Measurements from ENCODE around the gene GRM1. TPM values are rescaled to one million over a fixed set of nuclear protein-coding genes. Genes with fewer than 3 reads are reported as not detected.

Gene GRM1
- total RNA-seq, 2 experiments from 2014 or later = not detected

- ChIA-PET POLR2A (no interaction called here), CTCF (no interaction called here)
- H3K4me3 Mint-ChIP-seq = no peak overlapping the region
- TF ChIP-seq, protein P1, sequence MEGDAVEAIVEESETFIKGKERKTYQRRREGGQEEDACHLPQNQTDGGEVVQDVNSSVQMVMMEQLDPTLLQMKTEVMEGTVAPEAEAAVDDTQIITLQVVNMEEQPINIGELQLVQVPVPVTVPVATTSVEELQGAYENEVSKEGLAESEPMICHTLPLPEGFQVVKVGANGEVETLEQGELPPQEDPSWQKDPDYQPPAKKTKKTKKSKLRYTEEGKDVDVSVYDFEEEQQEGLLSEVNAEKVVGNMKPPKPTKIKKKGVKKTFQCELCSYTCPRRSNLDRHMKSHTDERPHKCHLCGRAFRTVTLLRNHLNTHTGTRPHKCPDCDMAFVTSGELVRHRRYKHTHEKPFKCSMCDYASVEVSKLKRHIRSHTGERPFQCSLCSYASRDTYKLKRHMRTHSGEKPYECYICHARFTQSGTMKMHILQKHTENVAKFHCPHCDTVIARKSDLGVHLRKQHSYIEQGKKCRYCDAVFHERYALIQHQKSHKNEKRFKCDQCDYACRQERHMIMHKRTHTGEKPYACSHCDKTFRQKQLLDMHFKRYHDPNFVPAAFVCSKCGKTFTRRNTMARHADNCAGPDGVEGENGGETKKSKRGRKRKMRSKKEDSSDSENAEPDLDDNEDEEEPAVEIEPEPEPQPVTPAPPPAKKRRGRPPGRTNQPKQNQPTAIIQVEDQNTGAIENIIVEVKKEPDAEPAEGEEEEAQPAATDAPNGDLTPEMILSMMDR (IDR thresholded peaks at IDR 0.05) = no peak
- intact Hi-C loops (cut with DNase I, micrococcal nuclease) = no loop called here
- Histone ChIP-seq H3K27ac (ENCODE audit: low read depth in 1 of 2, low read length in 2 of 2) (no peak overlapping the region), H3K4me3 (ENCODE audit: low read length) (no peak overlapping the region), H3K4me1 (ENCODE audit: insufficient read depth, low read length) (no peaks in the 10 kb centered on the region), H3K9me3 (ENCODE audit: control insufficient read depth in 1 of 2, insufficient read depth in 1 of 2, low read length in 2 of 2) (peaks cover 0 to 3% of the 10 kb centered on the region in 2 experiments), H3K27me3 (ENCODE audit: control insufficient read depth in 1 of 2, insufficient read depth in 2 of 2, low read length in 2 of 2) (no peaks in the 10 kb centered on the region), H3K36me3 (ENCODE audit: insufficient read depth, low read length) (no peaks in the 10 kb centered on the region)
- DNase-seq (no peak), ATAC-seq (ENCODE audit: poor library complexity) (no peak)
- no peaks in the 10 kb centered on the region for H3K4me1 Mint-ChIP-seq (ENCODE audit: low read depth)
- no peak overlapping the region for H3K27ac Mint-ChIP-seq
- H3K27me3 Mint-ChIP-seq = peaks cover 6% of the 10 kb centered on the region
- no peaks in the 10 kb centered on the region for H3K36me3 Mint-ChIP-seq (ENCODE audit: low read depth)
- H3K9me3 Mint-ChIP-seq = peaks cover 5% of the 10 kb centered on the region
These were observed 455.5 kb downstream of the GRM1 start for GRCh38 chr6:146484411-146484810.

Other genes with a start within 250 kb of the GRM1 start
- gene FBXO30, start 214.3 kb upstream of the GRM1 start, total RNA-seq = 1 to 10 TPM; 1.3 to 1.4 TPM
- 10 to 100 TPM; 15.9 to 17.9 TPM for gene SHPRH, start 64.7 kb upstream of the GRM1 start, total RNA-seq

Measured in CD4-positive, alpha-beta T cell (primary cell).